ENCODE results near the gene NSFL1C. TPM values are rescaled to one million over a fixed set of nuclear protein-coding genes. Genes with fewer than 3 reads are reported as not detected.

The NSFL1C gene
- polyA plus RNA-seq, 1 donor (not counting 4 experiments of a cell fraction or from before 2014, with no cell fraction given): 38.8 TPM

- Histone ChIP-seq H2AFZ (ENCODE audit: control insufficient read depth, low read length) (no peak overlapping the region), H3K27me3 (ENCODE audit: control insufficient read depth, extremely low read depth, insufficient read depth, low read length) (no peaks in the 10 kb centered on the region), H3K4me1 (ENCODE audit: control insufficient read depth, extremely low read depth, insufficient read depth, low read length) (no peaks in the 10 kb centered on the region), H3K9me1 (ENCODE audit: control insufficient read depth, extremely low read depth, insufficient read depth, low read length) (no peaks in the 10 kb centered on the region), H3K27ac (ENCODE audit: control insufficient read depth, insufficient read depth, low read length) (no peak overlapping the region), H3K4me3 (ENCODE audit: control insufficient read depth in 2 of 3, extremely low read depth in 1 of 3, insufficient read depth in 2 of 3, low read depth in 1 of 3, low read length in 3 of 3) (no peak overlapping the region), H3K4me2 (ENCODE audit: control insufficient read depth, extremely low read depth, insufficient read depth, low read depth, low read length) (no peak overlapping the region), H3K9ac (ENCODE audit: control insufficient read depth, extremely low read depth, insufficient read depth, low read length) (no peak overlapping the region), H3K9me3 (ENCODE audit: control insufficient read depth, low read depth, low read length) (no peaks in the 10 kb centered on the region), H3K79me2 (ENCODE audit: control insufficient read depth, insufficient read depth, low read length) (no peaks in the 10 kb centered on the region), H3K36me3 (ENCODE audit: control insufficient read depth in 2 of 2, extremely low read depth in 1 of 2, insufficient read depth in 2 of 2, low read length in 2 of 2) (peaks cover 33 to 35% of the 10 kb centered on the region in 2 experiments), H4K20me1 (ENCODE audit: control insufficient read depth, extremely low read depth, insufficient read depth, low read length) (no peaks in the 10 kb centered on the region)
- dilution Hi-C loops (cut with MboI; ENCODE audit: extremely low pct_ligation_motif_present, low sequenced_read_pairs): no loop called here
- TF ChIP-seq, protein P1, sequence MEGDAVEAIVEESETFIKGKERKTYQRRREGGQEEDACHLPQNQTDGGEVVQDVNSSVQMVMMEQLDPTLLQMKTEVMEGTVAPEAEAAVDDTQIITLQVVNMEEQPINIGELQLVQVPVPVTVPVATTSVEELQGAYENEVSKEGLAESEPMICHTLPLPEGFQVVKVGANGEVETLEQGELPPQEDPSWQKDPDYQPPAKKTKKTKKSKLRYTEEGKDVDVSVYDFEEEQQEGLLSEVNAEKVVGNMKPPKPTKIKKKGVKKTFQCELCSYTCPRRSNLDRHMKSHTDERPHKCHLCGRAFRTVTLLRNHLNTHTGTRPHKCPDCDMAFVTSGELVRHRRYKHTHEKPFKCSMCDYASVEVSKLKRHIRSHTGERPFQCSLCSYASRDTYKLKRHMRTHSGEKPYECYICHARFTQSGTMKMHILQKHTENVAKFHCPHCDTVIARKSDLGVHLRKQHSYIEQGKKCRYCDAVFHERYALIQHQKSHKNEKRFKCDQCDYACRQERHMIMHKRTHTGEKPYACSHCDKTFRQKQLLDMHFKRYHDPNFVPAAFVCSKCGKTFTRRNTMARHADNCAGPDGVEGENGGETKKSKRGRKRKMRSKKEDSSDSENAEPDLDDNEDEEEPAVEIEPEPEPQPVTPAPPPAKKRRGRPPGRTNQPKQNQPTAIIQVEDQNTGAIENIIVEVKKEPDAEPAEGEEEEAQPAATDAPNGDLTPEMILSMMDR (optimal IDR thresholded peaks at IDR 0.05 in 1 of 3, IDR thresholded peaks at IDR 0.05 in 1 of 3, conservative IDR thresholded peaks at IDR 0.05 in 1 of 3; ENCODE audit: extremely low read depth in 1 of 3, insufficient read depth in 2 of 3, low read length in 3 of 3): no peak
- no peak for TF ChIP-seq EZH2 (IDR thresholded peaks at IDR 0.05; ENCODE audit: low read length)
- FAIRE-seq (no peak), DNase-seq (ENCODE audit: low read depth, low spot score) (no peak)
These were observed 25.5 kb downstream of the NSFL1C start for GRCh38 chr20:1441133-1441532.

GRCh38 chr20:1440024-1440423 lies 26.6 kb downstream of the NSFL1C start:
- Histone ChIP-seq H3K79me2 (ENCODE audit: control insufficient read depth, insufficient read depth, low read length) (no peaks in the 10 kb centered on the region), H3K4me3 (ENCODE audit: control insufficient read depth in 2 of 3, extremely low read depth in 1 of 3, insufficient read depth in 2 of 3, low read depth in 1 of 3, low read length in 3 of 3) (no peak overlapping the region)
- peak; percentile 49 for FAIRE-seq

More at GRCh38 chr20:1440024-1440423, 26.6 kb downstream of the NSFL1C start:
- no peak overlapping the region for H3K4me2 ChIP-seq (ENCODE audit: control insufficient read depth, extremely low read depth, insufficient read depth, low read depth, low read length)
- H3K27me3 ChIP-seq (ENCODE audit: control insufficient read depth, extremely low read depth, insufficient read depth, low read length): no peaks in the 10 kb centered on the region
- no peak for DNase-seq (ENCODE audit: low read depth, low spot score)
- peaks cover under 1% of the 10 kb centered on the region for H3K4me1 ChIP-seq (ENCODE audit: control insufficient read depth, extremely low read depth, insufficient read depth, low read length)
- H2AFZ ChIP-seq (ENCODE audit: control insufficient read depth, low read length): no peak overlapping the region
- no peaks in the 10 kb centered on the region for H4K20me1 ChIP-seq (ENCODE audit: control insufficient read depth, extremely low read depth, insufficient read depth, low read length)
- dilution Hi-C loops (cut with MboI; ENCODE audit: extremely low pct_ligation_motif_present, low sequenced_read_pairs): no loop called here
- H3K9me1 ChIP-seq (ENCODE audit: control insufficient read depth, extremely low read depth, insufficient read depth, low read length): no peaks in the 10 kb centered on the region
- H3K36me3 ChIP-seq (ENCODE audit: control insufficient read depth in 2 of 2, extremely low read depth in 1 of 2, insufficient read depth in 2 of 2, low read length in 2 of 2): peaks cover 22 to 24% of the 10 kb centered on the region in 2 experiments
- no peak overlapping the region for H3K27ac ChIP-seq (ENCODE audit: control insufficient read depth, insufficient read depth, low read length)
- TF ChIP-seq EZH2 (IDR thresholded peaks at IDR 0.05; ENCODE audit: low read length): no peak
- TF ChIP-seq, protein P1 (optimal IDR thresholded peaks at IDR 0.05 in 1 of 3, IDR thresholded peaks at IDR 0.05 in 1 of 3, conservative IDR thresholded peaks at IDR 0.05 in 1 of 3; ENCODE audit: extremely low read depth in 1 of 3, insufficient read depth in 2 of 3, low read length in 3 of 3): peak; percentile 39 to 73 (median 64)
- H3K9ac ChIP-seq (ENCODE audit: control insufficient read depth, extremely low read depth, insufficient read depth, low read length): no peak overlapping the region
- H3K9me3 ChIP-seq (ENCODE audit: control insufficient read depth, low read depth, low read length): no peaks in the 10 kb centered on the region
